NCI-H510A treated with DMSO at 0.1 percent for 48 hours (cell line): ENCODE results near the gene ANGPTL8.

Experiments
- DNase-seq: peaks from one replicate; lab custom pipeline; 2025; lab: John Stamatoyannopoulos, UW

ANGPTL8 gene

DNA sequence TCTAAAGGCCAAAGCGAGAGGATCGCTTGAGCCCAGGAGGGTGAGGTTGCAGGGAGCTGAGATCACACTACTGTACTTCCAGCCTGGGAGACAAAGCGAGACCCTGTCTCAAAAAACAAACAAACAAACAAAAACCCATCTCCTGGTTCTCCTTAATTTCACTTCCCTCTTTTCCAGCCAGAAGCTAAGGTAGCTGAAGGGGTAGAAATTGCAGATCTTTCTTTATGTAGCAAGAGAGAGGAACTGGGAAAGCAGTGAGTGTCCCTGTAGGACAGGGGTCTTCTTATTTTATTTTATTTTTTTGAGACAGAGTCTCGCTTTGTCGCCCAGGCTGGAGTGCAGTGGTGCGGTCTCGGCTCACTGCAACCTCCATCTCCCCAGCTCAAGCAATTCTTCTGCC lies 52.0 kb downstream of the ANGPTL8 start:
- DNase-seq: no peak
